MCF 10A (cell line): Measurements from ENCODE around the gene PLVAP. TPM values are rescaled to one million over a fixed set of nuclear protein-coding genes. Genes with fewer than 3 reads are reported as not detected.
A peak's percentile ranks its signal among the peaks of the same experiment; 100 is the strongest.

ENCODE experiments used
- BruUV-seq: library from RNA; stranded (reverse); fragments of 400-500 nt; replicated peaks from 2 replicates; lab custom pipeline; 2021; lab: Mats Ljungman, UMichigan
- CTCF ChIA-PET: fragments of 300-600 bp; sonication (Branson Sonifier 250); formaldehyde crosslinking; extraction: SDS; loops from one replicate; lab custom pipeline; 2021; ENCODE audit warnings: antibody characterized with exemption, inconsistent platforms; lab: Yijun Ruan, JAX
- POLR2A ChIA-PET: fragments of 300-600, 350-650 bp; sonication (Branson Sonifier 250); formaldehyde crosslinking; extraction: SDS; loops from one replicate; lab custom pipeline; 2020; ENCODE audit warnings: antibody characterized with exemption, inconsistent platforms; lab: Yijun Ruan, JAX
- DNase-seq: peaks from one replicate; pipeline ENCODE4 v3.0.0-alpha.2; 2018; ENCODE audit not compliant: unreplicated experiment
- H3K27ac Mint-ChIP-seq: one replicate; pipeline ENCODE4 v1.8.0; 2022; ENCODE audit warnings: mild to moderate bottlenecking, low read depth, mixed read lengths; ENCODE audit not compliant: unreplicated experiment
- H3K27me3 Mint-ChIP-seq: one replicate; pipeline ENCODE4 v1.8.0; 2022; ENCODE audit warnings: mixed read lengths; ENCODE audit not compliant: insufficient read depth, unreplicated experiment
- H3K36me3 Mint-ChIP-seq: one replicate; pipeline ENCODE4 v1.8.0; 2022; ENCODE audit warnings: mild to moderate bottlenecking, moderate library complexity, mixed read lengths; ENCODE audit not compliant: insufficient read depth, unreplicated experiment
- H3K4me1 Mint-ChIP-seq: one replicate; pipeline ENCODE4 v1.8.0; 2022; ENCODE audit warnings: mixed read lengths; ENCODE audit not compliant: insufficient read depth, unreplicated experiment
- H3K4me3 Mint-ChIP-seq: one replicate; pipeline ENCODE4 v1.8.0; 2022; ENCODE audit warnings: mild to moderate bottlenecking, moderate library complexity, mixed read lengths; ENCODE audit not compliant: unreplicated experiment
- H3K9me3 Mint-ChIP-seq: one replicate; pipeline ENCODE4 v1.8.0; 2022; ENCODE audit warnings: mixed read lengths; ENCODE audit not compliant: unreplicated experiment
- CTCF ChIP-seq: fragments of 200-600 bp; IDR thresholded peaks from one replicate; pipeline ENCODE4 v1.8.0; 2022; ENCODE audit warnings: antibody characterized with exemption, mild to moderate bottlenecking; ENCODE audit not compliant: unreplicated experiment
- intact Hi-C: fragments of 100-400 bp; cut with micrococcal nuclease; formaldehyde crosslinking; loops from 2 replicates; pipeline ENCODE4 v1.14.1; 2022
- total RNA-seq: library from RNA; stranded (reverse); gene quantifications from 2 replicates; pipeline ENCODE4 v1.2.3, GENCODE V29; 2022

Gene PLVAP
- total RNA-seq, 1 experiment from 2014 or later = not detected

GRCh38 chr19:17347361-17347760, 29.8 kb downstream of the PLVAP start:
- Mint-ChIP-seq H3K27ac (peak overlapping the region; percentile 76), H3K36me3 (peaks cover 9% of the 10 kb centered on the region), H3K27me3 (no peaks in the 10 kb centered on the region), H3K9me3 (no peaks in the 10 kb centered on the region), H3K4me1 (peaks cover 15% of the 10 kb centered on the region), H3K4me3 (no peak overlapping the region)
- POLR2A ChIA-PET = interaction anchor here (0.6 kb wide), 1 partner anchor 436 kb away, joined by 3 read pairs; no protein-coding TSS in a partner anchor
- TF ChIP-seq CTCF = no peak
- CTCF ChIA-PET = interaction anchor here (0.6 to 4.1 kb wide), 10 partner anchors 12 to 436 kb away, joined by 3 to 29 read pairs (median 3); partner anchors contain the start of gene ABHD8
- intact Hi-C loops = loop anchor here (5.0 kb wide), 1 partner anchor 55 kb away; no protein-coding TSS in a partner anchor
- DNase-seq = peak; percentile 74
- BruUV-seq = no TSS peak

DNA sequence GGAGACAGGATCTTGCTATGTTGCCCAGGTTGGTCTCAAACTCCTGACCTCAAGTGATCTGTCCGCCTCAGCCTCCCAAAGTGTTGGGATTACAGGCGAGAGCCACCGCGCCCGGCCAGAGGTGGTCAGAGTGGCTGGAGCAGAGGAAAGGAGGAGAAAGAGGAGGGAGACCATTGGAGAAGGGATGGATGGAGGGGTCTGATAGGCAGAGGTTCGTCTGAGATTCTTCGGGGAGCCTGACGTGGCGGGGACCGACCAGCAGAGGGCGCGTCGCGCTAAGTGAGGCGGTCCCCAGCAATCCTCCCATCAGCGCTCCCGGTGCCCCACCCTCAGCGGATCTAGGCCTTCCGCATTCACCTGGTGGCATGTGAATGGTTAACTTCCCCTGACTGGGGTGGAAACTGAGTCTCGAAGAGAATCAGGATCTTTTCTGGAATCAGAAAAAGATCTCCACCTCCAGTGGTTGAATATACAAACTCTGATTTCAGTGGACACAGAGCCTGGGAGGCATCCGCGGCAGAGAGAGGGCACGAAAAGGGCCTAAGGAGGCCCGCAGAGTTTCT, 31.0 kb downstream of the PLVAP start:
- POLR2A ChIA-PET = no interaction called here
- no TSS peak for BruUV-seq

GRCh38 chr19:17341845-17342244, 35.3 kb downstream of the PLVAP start:
- Mint-ChIP-seq H3K36me3 (peaks cover 22% of the 10 kb centered on the region), H3K4me1 (peaks cover 6% of the 10 kb centered on the region), H3K4me3 (no peak overlapping the region), H3K27me3 (no peaks in the 10 kb centered on the region), H3K27ac (no peak overlapping the region), H3K9me3 (no peaks in the 10 kb centered on the region)
- CTCF ChIA-PET = interaction anchor here (1.1 to 2.4 kb wide), 2 partner anchors 45 to 47 kb away, joined by 3 to 15 read pairs; no protein-coding TSS in a partner anchor
- intact Hi-C loops = no loop called here
- POLR2A ChIA-PET = interaction anchor here (0.7 kb wide), 1 partner anchor 510 kb away, joined by 3 read pairs; no protein-coding TSS in a partner anchor
- no peak for DNase-seq
- TF ChIP-seq CTCF = no peak
- no TSS peak for BruUV-seq

More for the DNA sequence above, 31.0 kb downstream of the PLVAP start:
- CTCF ChIA-PET = interaction anchor here (0.6 to 3.0 kb wide), 15 partner anchors 11 to 593 kb away, joined by 3 to 84 read pairs (median 4); partner anchors contain the start of gene ANO8
- Mint-ChIP-seq H3K4me3 (no peak overlapping the region), H3K27ac (no peak overlapping the region), H3K36me3 (peaks cover 19% of the 10 kb centered on the region), H3K27me3 (no peaks in the 10 kb centered on the region), H3K4me1 (peaks cover 15% of the 10 kb centered on the region), H3K9me3 (no peaks in the 10 kb centered on the region)
- peak; percentile 90 for TF ChIP-seq CTCF
- DNase-seq = peak; percentile 79
- intact Hi-C loops = loop anchor here (1.0 to 5.0 kb wide), 3 partner anchors 40 to 120 kb away; no protein-coding TSS in a partner anchor

- Mint-ChIP-seq H3K4me1 (peaks cover 6% of the 10 kb centered on the region), H3K4me3 (no peak overlapping the region), H3K36me3 (peaks cover 26% of the 10 kb centered on the region), H3K27ac (no peak overlapping the region), H3K9me3 (no peaks in the 10 kb centered on the region), H3K27me3 (no peaks in the 10 kb centered on the region)
- ChIA-PET POLR2A (no interaction called here), CTCF (interaction anchor here (2.4 kb wide), 1 partner anchor 45 kb away, joined by 15 read pairs; no protein-coding TSS in a partner anchor)
- BruUV-seq = no TSS peak
- no peak for DNase-seq
- intact Hi-C loops = no loop called here
- TF ChIP-seq CTCF = no peak
Observed at GRCh38 chr19:17341386-17341785, 35.8 kb downstream of the PLVAP start.
